Measurements from ENCODE around the gene GMPR2.
"Not testable (repeated sequence)": the region's sequence is repeated elsewhere in the genome, so short reads cannot be mapped to it uniquely, and the experiment has no call there.

GMPR2 gene

DNA sequence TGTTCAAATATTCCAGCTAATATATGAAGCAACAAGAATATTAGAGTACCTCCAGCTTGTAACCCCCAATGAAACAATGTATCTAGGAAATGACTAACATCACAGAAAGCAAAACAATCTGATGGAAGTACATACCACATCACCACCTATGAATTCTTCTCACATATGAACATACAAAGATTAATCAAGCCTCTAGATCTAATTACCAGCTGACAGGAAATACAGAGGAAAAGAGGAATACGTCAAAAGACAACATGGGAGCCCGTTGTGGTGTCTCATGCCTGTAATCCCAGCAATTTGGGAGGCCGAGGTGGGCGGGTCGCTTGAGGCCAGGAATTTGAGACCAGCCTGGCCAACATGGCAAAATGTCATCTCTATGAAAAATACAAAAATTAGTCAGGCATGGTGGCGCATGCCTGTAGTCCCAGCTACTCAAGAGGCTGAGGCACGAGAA lies 8.1 kb upstream of the GMPR2 start:
- no peak for DNase-seq (ENCODE audit: extremely low spot score, insufficient read length, low read depth)

DNA sequence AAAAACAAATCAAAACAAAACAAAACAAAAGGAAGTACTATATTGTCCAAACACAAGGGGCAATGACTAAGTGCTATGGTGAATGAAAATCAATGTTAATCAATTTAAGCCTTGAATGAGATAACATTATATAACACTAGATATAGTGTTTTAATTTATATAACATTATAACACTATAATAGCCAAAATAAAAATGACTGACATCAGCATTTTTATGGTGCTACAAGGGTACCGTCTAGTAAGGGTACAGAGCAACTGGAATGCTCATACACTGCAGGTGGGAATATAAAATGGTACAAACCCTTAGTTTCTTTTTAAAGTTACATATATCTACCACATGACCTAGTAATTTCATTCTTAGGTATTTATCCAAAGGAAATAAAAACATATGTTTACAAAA lies 6.3 kb upstream of the GMPR2 start:
- DNase-seq (ENCODE audit: extremely low spot score, insufficient read length, low read depth) = no peak
- FAIRE-seq = no peak

More for the DNA sequence above, 8.1 kb upstream of the GMPR2 start:
- FAIRE-seq = no peak

DNA sequence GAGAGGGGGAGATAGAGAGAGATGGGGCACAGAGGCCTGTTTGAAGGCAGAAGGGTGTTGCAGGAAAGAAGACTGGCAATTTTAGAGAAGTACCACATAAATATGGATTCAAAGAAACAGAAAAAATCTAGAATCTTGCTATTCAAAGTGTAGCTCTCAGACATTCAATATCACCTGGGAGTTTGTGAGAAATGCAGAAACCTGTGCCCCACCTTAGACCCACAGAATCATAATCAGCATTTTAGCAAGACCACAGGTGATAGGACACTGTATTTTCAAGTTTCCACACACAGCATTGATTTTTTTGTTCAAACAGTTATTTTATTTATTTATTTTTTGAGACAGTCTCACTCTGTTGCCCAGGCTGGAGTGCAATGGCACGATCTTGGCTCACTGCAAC lies 3.8 kb upstream of the GMPR2 start:
- FAIRE-seq = no peak

DNA sequence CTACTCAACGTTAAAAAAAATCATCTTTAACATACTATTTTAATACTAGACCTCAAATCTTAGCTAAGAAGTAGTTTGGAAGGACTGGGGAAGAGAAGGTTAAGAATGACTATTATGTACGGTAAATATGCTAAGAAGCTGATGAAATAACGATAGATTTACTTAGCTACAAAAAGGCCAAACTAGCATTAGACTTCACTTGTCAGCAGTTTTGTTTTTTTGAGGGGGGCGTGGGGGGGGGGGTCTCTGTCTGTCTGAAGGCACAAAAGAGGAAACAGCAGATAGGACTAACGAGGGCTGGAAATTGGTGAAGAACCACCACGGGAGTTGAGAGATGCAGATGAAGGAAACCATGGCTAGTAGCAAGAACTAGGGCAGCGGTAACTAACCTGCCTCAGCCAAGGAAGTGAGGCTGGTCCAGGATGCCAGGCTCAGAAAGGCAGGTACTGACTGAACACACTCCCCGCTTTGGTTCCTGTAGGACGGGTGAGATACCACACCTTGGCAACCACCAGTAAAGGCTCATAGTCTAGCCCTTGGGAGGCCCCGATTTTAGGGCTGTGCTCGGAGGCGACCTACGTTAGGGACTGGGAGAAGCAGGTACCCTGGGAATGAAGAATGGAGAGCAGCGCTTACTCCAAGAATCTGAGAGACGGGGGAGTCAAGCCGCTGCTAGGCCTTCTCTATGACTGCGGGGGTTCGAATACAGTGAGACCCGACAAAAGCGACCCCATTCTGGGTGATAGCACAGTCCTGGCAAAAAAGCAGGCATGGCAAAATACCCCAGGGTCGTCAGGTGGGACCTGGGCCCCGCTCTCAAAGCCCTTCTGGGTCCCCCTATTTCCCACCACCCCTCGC lies 1.2 kb upstream of the GMPR2 start:
- no peak for FAIRE-seq
- DNase-seq (ENCODE audit: extremely low spot score, insufficient read length, low read depth) = no peak

More for the DNA sequence above, 3.8 kb upstream of the GMPR2 start:
- DNase-seq (ENCODE audit: extremely low spot score, insufficient read length, low read depth) = no peak

DNA sequence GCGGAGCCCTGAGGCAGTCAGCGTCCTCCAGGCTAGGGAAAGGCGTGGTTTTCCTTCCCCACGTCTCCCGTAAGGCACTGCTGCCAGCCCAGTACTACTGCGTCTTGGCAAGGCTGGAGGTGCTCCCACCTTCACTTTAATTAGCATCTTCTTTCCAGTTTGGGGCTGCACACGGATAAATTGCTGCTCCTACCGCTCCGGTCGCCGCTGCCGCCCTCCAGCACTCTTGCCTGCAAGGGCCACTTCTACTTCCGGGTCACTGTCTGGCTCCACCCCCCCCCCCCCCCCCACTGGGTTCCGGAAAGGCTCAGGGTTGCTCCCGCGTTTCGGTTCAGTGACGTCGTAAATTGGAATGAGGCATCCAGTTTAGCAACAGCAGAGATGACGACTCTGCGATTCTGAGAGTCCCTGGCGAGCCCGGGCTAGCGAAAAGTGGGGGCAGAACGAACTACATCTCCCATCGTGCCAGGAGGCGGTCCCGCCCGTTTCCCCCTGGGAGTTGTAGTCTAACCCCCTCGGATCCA lies 546 bp upstream of the GMPR2 start, which contains the start of gene NEDD8:
Gene NEDD8, minus strand, starts transcription at position 247 of the 524 bp plus-strand sequence. Its CDS starts 100 bp downstream, at position 147.
- DNase-seq (ENCODE audit: extremely low spot score, insufficient read length, low read depth) = peak; percentile 75
- peak; percentile 56 for FAIRE-seq

DNA sequence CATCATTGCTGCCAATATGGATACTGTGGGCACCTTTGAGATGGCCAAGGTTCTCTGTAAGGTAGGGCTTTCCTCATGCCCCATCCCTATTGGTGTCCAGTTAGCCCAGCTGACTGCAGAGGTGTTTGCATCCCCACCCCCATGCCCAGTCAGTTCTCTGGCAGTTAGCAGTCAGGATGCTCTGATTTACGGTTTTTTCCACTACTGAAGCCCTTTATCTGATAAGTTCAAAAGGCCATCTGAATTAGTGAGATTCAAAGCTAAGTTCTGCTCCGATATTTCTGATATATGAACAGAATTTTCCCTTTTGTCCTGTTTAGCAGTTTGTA lies 773 bp downstream of the GMPR2 start:
- DNase-seq (ENCODE audit: extremely low spot score, insufficient read length, low read depth) = no peak
- no peak for FAIRE-seq

DNA sequence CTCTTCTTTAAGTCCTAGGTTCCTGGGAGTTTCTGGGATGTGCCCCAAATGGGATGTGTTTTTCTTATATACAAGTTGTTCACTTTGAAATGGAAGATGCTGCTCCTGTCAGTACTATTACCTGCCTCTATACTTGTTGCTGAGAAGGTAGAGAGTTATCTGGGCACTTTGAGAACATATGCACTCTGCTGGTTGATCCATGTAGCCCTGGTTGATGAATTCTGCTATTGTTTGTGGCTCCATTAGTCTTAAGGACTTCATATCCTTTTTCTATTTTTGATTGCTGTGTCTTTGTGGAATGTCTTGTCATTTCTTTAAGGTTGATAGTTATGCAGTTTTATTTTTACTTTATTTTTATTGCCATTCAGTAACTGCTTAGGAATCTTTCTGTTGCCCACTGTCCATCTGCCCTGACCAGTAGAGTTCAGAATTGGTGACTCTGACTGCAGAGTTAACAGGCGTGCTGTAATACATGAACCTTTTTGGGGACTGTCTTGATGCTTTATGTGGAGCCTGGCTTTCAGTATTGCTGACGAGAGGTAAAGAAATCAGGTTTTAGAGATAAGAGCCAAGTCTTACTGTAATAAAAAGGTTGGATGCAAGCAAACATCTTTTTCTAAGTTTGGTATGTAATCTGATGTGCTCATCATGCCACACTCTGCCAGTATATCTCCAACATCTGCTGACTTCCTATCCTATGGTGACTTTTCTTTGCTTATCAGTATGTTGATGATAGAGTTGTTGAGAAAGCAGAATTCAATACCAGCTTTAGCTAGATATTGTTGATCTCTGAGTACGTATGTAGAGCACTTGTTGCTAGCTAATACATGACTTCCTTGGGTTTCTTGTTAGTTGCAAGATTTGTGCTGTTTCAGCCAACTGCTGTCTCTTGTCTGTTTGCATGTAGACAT lies 1.6 kb downstream of the GMPR2 start:
- FAIRE-seq (no peak), DNase-seq (ENCODE audit: extremely low spot score, insufficient read length, low read depth) (no peak)

DNA sequence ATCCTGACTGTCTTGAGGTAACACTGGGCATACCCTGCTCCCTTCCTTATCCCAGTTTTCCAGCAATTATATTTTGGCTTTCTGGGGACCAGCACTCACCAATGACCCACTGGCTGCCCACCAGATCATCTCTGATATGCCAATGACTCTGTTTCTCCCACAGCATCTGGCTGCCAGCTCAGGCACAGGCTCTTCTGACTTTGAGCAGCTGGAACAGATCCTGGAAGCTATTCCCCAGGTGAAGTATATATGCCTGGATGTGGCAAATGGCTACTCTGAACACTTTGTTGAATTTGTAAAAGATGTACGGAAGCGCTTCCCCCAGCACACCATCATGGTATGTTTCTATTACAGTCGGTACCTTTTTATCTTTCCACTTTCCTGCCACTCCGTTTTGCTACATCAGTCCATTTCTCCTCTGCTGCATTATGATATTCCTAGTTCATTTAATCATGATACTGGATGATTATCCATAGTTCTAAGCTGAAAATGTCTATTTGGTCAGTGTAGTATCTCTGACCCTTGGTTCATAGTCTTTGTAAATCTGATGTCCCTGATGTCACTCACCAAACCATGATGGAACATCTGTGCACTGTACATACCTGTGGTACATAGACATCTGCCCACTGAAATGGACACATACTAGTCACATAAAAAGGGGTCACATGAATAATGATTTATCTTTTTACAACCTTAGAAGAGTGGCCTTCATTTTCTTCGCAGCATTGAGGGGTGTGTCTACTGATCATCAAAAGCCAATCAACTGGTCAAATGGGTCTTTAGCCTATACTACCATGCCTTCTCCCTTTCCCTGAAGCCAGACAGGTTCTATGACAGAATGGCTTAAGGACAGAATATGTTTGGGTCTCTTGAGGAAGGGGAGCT lies 3.3 kb downstream of the GMPR2 start:
- no peak for DNase-seq (ENCODE audit: extremely low spot score, insufficient read length, low read depth)
- no peak for FAIRE-seq

DNA sequence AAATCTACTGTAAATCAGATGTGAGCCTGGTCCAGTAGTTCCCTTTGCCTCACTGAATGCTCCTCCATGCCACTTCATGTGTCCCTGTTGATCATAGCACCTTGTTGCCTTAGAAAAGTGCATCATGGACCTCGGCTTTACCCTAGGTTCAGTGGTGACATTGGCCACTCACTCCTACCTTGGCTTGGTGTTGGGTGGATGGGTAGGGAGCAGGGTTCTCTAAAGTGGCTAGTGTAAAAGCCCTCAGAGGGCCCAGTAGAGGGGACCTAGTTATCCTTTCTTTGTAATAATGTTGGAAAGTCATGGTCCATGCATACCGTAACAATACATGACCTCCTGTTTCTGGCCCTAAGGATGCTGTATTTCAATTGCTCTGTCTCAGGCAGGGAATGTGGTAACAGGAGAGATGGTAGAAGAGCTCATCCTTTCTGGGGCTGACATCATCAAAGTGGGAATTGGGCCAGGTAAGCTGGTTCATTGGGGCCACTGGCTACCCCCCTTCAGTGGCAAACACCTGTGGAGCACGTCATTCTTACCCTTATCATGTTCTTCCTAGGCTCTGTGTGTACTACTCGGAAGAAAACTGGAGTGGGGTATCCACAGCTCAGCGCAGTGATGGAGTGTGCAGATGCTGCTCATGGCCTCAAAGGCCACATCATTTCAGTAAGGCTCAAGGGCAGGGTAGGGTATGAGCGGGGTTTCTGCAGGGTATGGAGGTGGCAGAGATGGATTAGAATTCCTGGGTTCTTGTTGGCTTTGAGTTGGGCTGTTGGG lies 4.1 kb downstream of the GMPR2 start:
- no peak for FAIRE-seq

DNA sequence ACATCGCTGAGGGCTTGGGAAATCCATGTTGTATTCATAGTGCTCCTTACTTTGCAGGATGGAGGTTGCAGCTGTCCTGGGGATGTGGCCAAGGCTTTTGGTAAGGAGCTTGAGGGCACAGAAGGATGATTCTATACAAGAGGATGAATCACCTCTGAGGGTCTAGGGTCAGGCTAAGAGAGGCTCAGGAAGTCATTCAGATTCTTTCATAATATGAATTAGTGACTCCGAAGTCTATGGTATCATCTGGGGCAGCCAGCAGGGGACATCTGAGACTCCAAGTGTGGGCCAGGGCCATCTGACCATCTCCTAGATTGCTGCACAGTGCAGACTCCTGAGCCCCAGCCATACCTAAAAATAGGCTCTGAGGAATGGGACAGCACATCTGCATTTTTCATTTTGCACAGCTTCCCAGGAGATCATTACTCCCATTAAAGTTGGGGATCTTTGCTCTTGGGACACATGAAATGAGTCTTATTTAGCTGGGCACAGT lies 4.8 kb downstream of the GMPR2 start:
- no peak for DNase-seq (ENCODE audit: extremely low spot score, insufficient read length, low read depth)

More for the DNA sequence above, 4.1 kb downstream of the GMPR2 start:
- no peak for DNase-seq (ENCODE audit: extremely low spot score, insufficient read length, low read depth)

DNA sequence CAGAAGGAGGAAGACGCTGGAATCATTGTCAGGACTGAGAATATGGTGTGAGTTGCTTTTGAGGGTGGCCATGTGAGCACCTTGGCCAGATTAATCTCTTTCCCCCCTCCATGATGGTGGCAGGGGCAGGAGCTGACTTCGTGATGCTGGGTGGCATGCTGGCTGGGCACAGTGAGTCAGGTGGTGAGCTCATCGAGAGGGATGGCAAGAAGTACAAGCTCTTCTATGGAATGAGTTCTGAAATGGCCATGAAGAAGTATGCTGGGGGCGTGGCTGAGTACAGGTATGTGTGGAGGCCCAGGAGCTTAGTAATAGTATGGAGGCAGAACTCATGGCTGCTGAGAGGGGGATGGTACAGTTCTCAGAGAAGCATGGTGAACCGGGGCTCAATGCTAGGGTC lies 5.4 kb downstream of the GMPR2 start:
- DNase-seq (ENCODE audit: extremely low spot score, insufficient read length, low read depth) (no peak), FAIRE-seq (no peak)

More for the DNA sequence above, 4.8 kb downstream of the GMPR2 start:
- FAIRE-seq = no peak

DNA sequence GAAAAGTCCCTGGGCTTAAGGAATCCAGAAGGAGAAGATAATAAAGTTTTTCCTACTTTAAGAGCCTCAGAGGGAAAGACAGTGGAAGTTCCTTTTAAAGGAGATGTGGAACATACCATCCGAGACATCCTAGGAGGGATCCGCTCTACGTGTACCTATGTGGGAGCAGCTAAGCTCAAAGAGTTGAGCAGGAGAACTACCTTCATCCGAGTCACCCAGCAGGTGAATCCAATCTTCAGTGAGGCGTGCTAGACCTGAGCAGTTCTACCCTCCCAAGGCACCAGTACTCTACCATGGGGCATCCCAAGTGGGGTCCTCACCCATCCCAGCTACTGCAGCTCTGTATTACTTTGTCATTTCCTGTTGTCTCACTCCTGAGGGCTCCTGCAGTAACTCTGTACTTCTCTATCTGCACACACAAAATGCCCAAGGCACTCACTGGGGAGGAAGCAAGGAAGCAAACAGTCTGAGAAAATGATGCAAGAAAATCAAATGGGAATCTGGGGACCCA lies 5.9 kb downstream of the GMPR2 start:
- no peak for FAIRE-seq
- DNase-seq (ENCODE audit: extremely low spot score, insufficient read length, low read depth) = no peak

DNA sequence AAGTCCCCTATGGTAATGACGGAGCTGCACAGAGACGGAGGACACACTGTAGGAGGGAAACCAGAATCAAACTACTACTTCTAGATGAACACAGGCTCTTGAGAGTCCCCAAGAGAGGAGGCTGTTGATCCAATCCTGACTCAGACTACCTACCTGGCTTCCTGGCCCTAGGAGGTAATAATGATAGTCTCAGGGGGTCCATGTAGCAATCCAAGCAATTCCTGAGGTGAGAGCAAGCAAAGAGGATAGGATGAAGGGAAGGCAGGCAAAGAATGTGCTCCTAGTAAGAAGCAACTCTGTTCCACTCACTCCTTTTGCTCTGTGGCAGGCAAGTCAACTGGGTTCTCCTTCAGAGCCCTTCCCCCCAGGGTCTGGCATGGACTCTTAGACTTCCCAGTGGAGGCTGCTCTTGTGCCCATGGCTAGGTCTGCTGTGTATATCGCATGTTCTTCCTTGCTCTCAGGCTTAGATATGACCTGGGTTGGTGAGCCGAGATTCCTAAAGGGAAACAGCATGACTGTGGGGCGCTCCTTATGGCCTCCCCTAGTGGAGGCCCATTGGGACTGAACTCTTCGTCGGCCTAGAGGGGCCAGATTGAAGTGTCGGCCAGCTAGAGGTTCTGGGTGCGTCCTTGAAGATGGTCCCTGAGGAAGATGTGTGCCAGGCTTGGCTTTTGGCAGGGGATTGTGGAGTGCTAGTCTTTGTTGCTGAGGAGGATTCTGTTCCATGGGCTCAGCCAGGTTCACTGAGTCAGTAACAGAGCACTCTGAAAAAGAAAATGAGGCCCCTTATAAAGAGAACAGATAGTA lies 7.6 kb downstream of the GMPR2 start:
- no peak for FAIRE-seq
- no peak for DNase-seq (ENCODE audit: extremely low spot score, insufficient read length, low read depth)

DNA sequence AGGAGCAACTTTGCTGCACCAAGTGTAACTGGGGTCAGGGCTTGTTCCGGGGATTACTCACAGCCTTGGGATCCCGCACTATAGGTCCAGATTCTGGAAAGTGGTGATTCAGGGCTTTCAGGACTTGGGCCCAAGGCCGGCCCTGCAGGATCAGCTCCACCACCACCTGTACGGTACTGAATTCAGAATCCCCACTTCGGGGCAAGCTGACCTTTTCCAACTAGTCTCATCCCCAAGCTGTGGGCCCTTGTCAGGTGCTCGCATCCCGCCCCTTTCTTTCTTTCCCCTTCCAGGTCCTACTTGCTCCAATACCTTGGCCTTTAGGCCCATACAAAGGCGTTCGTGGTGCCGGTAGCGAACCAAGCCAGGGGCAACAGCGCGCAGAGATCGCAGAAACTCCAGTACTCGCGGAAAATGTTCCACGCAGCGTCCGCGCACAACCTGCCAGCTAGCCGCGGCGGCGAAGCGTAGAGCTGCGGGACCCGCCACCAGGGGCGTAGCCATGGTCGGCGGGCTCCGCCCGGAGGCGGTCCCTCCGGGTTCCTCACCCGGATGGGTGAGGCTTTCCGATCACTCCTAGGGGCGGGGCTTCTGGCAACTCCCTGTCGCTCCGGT lies 9.2 kb downstream of the GMPR2 start:
- FAIRE-seq (no peak), DNase-seq (ENCODE audit: extremely low spot score, insufficient read length, low read depth) (peak; percentile 88)

DNA sequence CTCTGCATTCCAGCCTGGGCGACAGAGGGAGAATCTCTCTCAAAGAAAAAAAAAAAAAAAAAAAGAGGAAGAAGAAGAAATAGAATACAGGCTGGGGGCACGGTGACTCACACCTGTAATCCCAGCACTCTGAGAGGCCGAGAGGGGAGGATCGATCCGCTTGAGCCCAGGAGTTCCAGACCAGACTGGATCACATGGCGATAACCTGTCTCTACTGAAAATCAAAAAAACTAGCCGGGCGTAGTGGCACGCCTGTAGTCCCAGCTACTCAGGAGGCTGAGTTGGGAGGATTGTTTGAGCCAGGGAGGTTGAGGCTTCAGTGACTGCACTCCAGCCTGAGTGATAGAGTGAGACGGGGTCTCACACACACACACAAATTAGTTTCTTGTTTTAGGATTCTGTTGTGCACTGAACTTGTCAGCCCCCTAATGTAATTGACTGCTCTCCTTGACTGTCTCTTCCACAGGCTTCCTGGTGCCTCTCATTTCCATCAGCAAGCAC lies 10.7 kb downstream of the GMPR2 start:
- DNase-seq (ENCODE audit: extremely low spot score, insufficient read length, low read depth) (no peak), FAIRE-seq (peak; percentile 5)

DNA sequence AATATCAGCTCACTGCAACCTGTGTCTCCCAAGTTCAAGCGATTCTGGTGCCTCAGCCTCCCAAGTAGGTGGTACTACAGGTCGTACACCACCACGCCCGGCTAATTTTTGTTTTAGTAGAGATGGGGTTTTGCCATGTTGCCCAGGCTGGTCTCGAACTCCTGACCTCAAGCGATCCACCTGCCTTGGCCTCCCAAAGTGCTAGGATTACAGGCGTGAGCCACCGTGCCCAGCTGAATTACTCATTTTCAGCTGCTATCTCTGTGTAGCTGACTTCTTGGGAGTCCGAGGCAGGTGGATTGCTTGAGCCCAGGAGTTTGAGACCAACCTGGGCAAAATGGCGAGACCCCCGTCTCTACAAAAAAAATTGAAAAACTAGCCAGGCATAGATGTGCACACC lies 12.6 kb downstream of the GMPR2 start:
- not testable (repeated sequence) for DNase-seq (ENCODE audit: extremely low spot score, insufficient read length, low read depth); FAIRE-seq

DNA sequence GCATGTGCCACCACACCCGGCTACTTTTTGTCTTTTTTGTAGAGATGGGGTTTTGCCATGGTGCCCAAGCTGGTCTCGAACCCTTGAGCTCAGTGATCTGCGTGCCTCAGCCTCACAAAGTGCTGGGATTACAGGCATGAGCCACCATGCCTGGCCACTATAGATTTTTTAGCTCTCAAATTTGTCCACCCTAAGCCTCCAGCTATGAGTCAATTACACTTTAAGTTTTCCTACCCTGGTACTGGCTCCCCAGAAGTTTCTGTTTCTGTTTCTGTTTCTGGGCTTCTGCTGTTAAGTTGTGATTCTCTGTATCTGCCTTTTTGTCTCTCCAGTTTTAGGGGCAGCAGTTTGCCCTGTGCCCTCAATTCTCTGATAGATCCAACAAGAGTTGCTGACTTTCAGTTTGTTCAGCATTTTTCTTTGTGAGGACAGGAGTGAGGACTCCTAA lies 14.1 kb downstream of the GMPR2 start:
- DNase-seq (ENCODE audit: extremely low spot score, insufficient read length, low read depth) = peak; percentile 37
- peak; percentile 84 for FAIRE-seq
